ENCODE data around the gene MRPL40.

Gene MRPL40

GRCh38 chr22:19432133-19432851 is at the start of gene MRPL40:
TSS of gene MRPL40 (plus strand) at chr22:19432545. CDS start at chr22:19432555, 10 bp downstream.
- peak; percentile 97 for DNase-seq (ENCODE audit: low read depth)
- H3K4me3 ChIP-seq (ENCODE audit: low read depth, low read length) = peak within 1 kb of the TSS; percentile 84
- TF ChIP-seq, protein P1, sequence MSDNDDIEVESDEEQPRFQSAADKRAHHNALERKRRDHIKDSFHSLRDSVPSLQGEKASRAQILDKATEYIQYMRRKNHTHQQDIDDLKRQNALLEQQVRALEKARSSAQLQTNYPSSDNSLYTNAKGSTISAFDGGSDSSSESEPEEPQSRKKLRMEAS (IDR thresholded peaks at IDR 0.05; ENCODE audit: low read depth, low read length) = peak; percentile 76
- TF ChIP-seq POLR2A (IDR thresholded peaks at IDR 0.05; ENCODE audit: extremely low read depth, insufficient read length) (peak; percentile 84), MYC (IDR thresholded peaks at IDR 0.05; ENCODE audit: low read depth, low read length) (peak; percentile 79; the same call in 1 of the 2 replicates)
- TF ChIP-seq, protein P2, sequence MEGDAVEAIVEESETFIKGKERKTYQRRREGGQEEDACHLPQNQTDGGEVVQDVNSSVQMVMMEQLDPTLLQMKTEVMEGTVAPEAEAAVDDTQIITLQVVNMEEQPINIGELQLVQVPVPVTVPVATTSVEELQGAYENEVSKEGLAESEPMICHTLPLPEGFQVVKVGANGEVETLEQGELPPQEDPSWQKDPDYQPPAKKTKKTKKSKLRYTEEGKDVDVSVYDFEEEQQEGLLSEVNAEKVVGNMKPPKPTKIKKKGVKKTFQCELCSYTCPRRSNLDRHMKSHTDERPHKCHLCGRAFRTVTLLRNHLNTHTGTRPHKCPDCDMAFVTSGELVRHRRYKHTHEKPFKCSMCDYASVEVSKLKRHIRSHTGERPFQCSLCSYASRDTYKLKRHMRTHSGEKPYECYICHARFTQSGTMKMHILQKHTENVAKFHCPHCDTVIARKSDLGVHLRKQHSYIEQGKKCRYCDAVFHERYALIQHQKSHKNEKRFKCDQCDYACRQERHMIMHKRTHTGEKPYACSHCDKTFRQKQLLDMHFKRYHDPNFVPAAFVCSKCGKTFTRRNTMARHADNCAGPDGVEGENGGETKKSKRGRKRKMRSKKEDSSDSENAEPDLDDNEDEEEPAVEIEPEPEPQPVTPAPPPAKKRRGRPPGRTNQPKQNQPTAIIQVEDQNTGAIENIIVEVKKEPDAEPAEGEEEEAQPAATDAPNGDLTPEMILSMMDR (IDR thresholded peaks at IDR 0.05; ENCODE audit: low read depth, low read length) = no peak

GRCh38 chr22:19383292-19383691 is 49.1 kb upstream of the MRPL40 start:
- TF ChIP-seq, protein P1 (IDR thresholded peaks at IDR 0.05; ENCODE audit: low read depth, low read length) = no peak
- TF ChIP-seq POLR2A (IDR thresholded peaks at IDR 0.05; ENCODE audit: extremely low read depth, insufficient read length) = no peak
- TF ChIP-seq MYC (IDR thresholded peaks at IDR 0.05; ENCODE audit: low read depth, low read length) = no peak
- TF ChIP-seq, protein P2 (IDR thresholded peaks at IDR 0.05; ENCODE audit: low read depth, low read length) = no peak
- H3K4me3 ChIP-seq (ENCODE audit: low read depth, low read length) = no peak overlapping the region
- no peak for DNase-seq (ENCODE audit: low read depth)

- no peak for DNase-seq (ENCODE audit: low read depth)
- TF ChIP-seq, protein P2 (IDR thresholded peaks at IDR 0.05; ENCODE audit: low read depth, low read length) = no peak
- TF ChIP-seq, protein P1 (IDR thresholded peaks at IDR 0.05; ENCODE audit: low read depth, low read length) = no peak
- TF ChIP-seq POLR2A (IDR thresholded peaks at IDR 0.05; ENCODE audit: extremely low read depth, insufficient read length) (no peak), MYC (IDR thresholded peaks at IDR 0.05; ENCODE audit: low read depth, low read length) (no peak)
- no peak overlapping the region for H3K4me3 ChIP-seq (ENCODE audit: low read depth, low read length)
Observed at GRCh38 chr22:19385221-19385906, 47.0 kb upstream of the MRPL40 start.

- no peak for TF ChIP-seq POLR2A (IDR thresholded peaks at IDR 0.05; ENCODE audit: extremely low read depth, insufficient read length)
- TF ChIP-seq MYC (IDR thresholded peaks at IDR 0.05; ENCODE audit: low read depth, low read length) = no peak
- TF ChIP-seq, protein P2 (IDR thresholded peaks at IDR 0.05; ENCODE audit: low read depth, low read length) = no peak
- TF ChIP-seq, protein P1 (IDR thresholded peaks at IDR 0.05; ENCODE audit: low read depth, low read length) = no peak
- no peak for DNase-seq (ENCODE audit: low read depth)
- H3K4me3 ChIP-seq (ENCODE audit: low read depth, low read length) = no peak overlapping the region
Observed at GRCh38 chr22:19386248-19386647, 46.1 kb upstream of the MRPL40 start.

DNA sequence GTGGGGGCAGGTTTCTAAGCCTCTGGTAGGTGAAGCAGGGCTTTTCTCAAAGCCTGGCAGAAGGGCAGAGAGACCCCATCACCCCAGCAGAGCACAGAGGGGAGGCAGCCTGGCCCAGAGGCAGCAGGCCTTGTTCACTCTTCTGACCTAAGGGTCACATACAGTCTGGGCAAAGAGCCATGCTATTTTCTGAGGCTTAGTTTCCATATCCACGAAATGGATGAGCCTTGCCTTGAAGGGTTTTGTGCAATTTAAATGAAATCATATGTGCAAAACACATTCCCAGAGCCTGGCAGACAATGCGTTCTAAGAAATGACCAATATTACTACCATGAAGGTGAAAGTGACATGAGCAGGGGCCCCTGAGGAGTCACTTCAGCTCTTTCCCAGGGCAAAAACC is 45.3 kb upstream of the MRPL40 start:
- DNase-seq (ENCODE audit: low read depth) = no peak
- TF ChIP-seq MYC (IDR thresholded peaks at IDR 0.05; ENCODE audit: low read depth, low read length) (no peak), POLR2A (IDR thresholded peaks at IDR 0.05; ENCODE audit: extremely low read depth, insufficient read length) (no peak)
- TF ChIP-seq, protein P2 (IDR thresholded peaks at IDR 0.05; ENCODE audit: low read depth, low read length) = no peak
- TF ChIP-seq, protein P1 (IDR thresholded peaks at IDR 0.05; ENCODE audit: low read depth, low read length) = no peak
- H3K4me3 ChIP-seq (ENCODE audit: low read depth, low read length) = no peak overlapping the region
